Naive thymus-derived CD8-positive, alpha-beta T cell (primary cell): ENCODE measurements around the gene THOC7. TPM values are rescaled to one million over a fixed set of nuclear protein-coding genes. Genes with fewer than 3 reads are reported as not detected.

Source experiments
- ATAC-seq, 2 donors: fragments of 150-1000 bp; cut with Tn5 transposase in 1 of 2; sonication (Bioruptor Pico), chemical (Tn5 transposase) in 1 of 2; 1 replicate in 1 of 2; 2 replicates in 1 of 2; pipeline ENCODE4 v1.10.0; 2021; ENCODE audit warnings: mild to moderate bottlenecking in 2 of 2, moderate library complexity in 2 of 2
- POLR2A ChIA-PET: fragments of 350-600 bp; sonication (Branson Sonifier 250); formaldehyde crosslinking; loops from one replicate; lab custom pipeline; 2021; ENCODE audit warnings: antibody characterized with exemption; lab: Charles Lee
- DNase-seq, 10 donors: peaks; one replicate each; pipeline versions ENCODE4 v3.0.0 to v3.0.0-alpha.2; 2020 to 2022
- H3K27ac Mint-ChIP-seq, 10 donors: one replicate each; pipeline ENCODE4 v1.8.0; 2020 to 2022; ENCODE audit warnings: mild to moderate bottlenecking in 10 of 10, mixed read lengths in 10 of 10, moderate library complexity in 4 of 10, inconsistent platforms in 1 of 10
- H3K27me3 Mint-ChIP-seq, 5 donors: one replicate each; pipeline ENCODE4 v1.8.0; 2021 to 2022; ENCODE audit warnings: mixed read lengths in 5 of 5
- H3K36me3 Mint-ChIP-seq, 3 donors: one replicate each; pipeline ENCODE4 v1.8.0; 2020 to 2022; ENCODE audit warnings: mixed read lengths in 3 of 3, mild to moderate bottlenecking in 2 of 3, inconsistent platforms in 1 of 3
- H3K4me1 Mint-ChIP-seq, 4 donors: one replicate each; pipeline ENCODE4 v1.8.0; 2021 to 2022; ENCODE audit warnings: mixed read lengths in 4 of 4
- H3K4me3 Mint-ChIP-seq, 10 donors: one replicate each; pipeline ENCODE4 v1.8.0; 2020 to 2022; ENCODE audit warnings: mild to moderate bottlenecking in 10 of 10, mixed read lengths in 10 of 10, moderate library complexity in 6 of 10, inconsistent platforms in 1 of 10
- H3K9me3 Mint-ChIP-seq, 9 donors: one replicate each; pipeline ENCODE4 v1.8.0; 2020 to 2022; ENCODE audit warnings: mixed read lengths in 9 of 9, mild to moderate bottlenecking in 3 of 9, inconsistent platforms in 1 of 9, moderate library complexity in 1 of 9
- polyA plus RNA-seq, 3 donors: library from polyadenylated mRNA; unstranded; fragments of 300-500 nt; fragmentation: Illumina TruSeq; gene quantifications; one replicate each; pipeline ENCODE4 v1.2.3, GENCODE V29; 2021
- total RNA-seq, 8 experiments: library from RNA in 2 of 8; stranded (reverse) in 2 of 8; gene quantifications; one replicate each; pipeline ENCODE4 v1.2.3 and lab custom pipeline; 2021 to 2026

THOC7 gene
- total and polyA plus RNA-seq, 5 experiments from 2014 or later: 52.2 to 116 (median 79.9) TPM

- peaks cover 0 to 4% (median 3%) of the 10 kb centered on the region in 3 donors for H3K36me3 Mint-ChIP-seq
- ATAC-seq (no peak), DNase-seq (no peak)
- peaks cover 36 to 90% (median 71%) of the 10 kb centered on the region in 4 donors for H3K4me1 Mint-ChIP-seq
- no peak overlapping the region for H3K4me3 Mint-ChIP-seq
- H3K27me3 Mint-ChIP-seq: no peaks in the 10 kb centered on the region
- POLR2A ChIA-PET: interaction anchor here (0.7 kb wide), 1 partner anchor 12 kb away, joined by 3 read pairs; the partner anchor contains the start of genes ATXN7 and THOC7
- H3K9me3 Mint-ChIP-seq: no peaks in the 10 kb centered on the region
- H3K27ac Mint-ChIP-seq: no peak overlapping the region
Measured at GRCh38 chr3:63876260-63876659, 12.7 kb upstream of the THOC7 start.

GRCh38 chr3:63875510-63875909, 11.9 kb upstream of the THOC7 start:
- Mint-ChIP-seq H3K4me1 (peaks cover 31 to 88% (median 69%) of the 10 kb centered on the region in 4 donors), H3K27me3 (no peaks in the 10 kb centered on the region), H3K9me3 (no peaks in the 10 kb centered on the region), H3K36me3 (peaks cover 0 to 4% (median 3%) of the 10 kb centered on the region in 3 donors), H3K4me3 (no peak overlapping the region), H3K27ac (peak overlapping the region in 6 of 10 donors; percentile 0 to 73 (median 40))
- DNase-seq (no peak), ATAC-seq (no peak)
- POLR2A ChIA-PET: no interaction called here

- POLR2A ChIA-PET: interaction anchor here (1.0 kb wide), 1 partner anchor 29 kb away, joined by 3 read pairs; no protein-coding TSS in a partner anchor
- no peak overlapping the region for H3K27ac Mint-ChIP-seq
- no peak for DNase-seq
- peaks cover 33 to 89% (median 70%) of the 10 kb centered on the region in 4 donors for H3K4me1 Mint-ChIP-seq
- no peaks in the 10 kb centered on the region for H3K9me3 Mint-ChIP-seq
- no peaks in the 10 kb centered on the region for H3K27me3 Mint-ChIP-seq
- H3K36me3 Mint-ChIP-seq: peaks cover 0 to 4% (median 3%) of the 10 kb centered on the region in 3 donors
- H3K4me3 Mint-ChIP-seq: no peak overlapping the region
- ATAC-seq: no peak
Measured at GRCh38 chr3:63874769-63875168, 11.2 kb upstream of the THOC7 start.

- H3K36me3 Mint-ChIP-seq: peaks cover 0 to 5% (median 4%) of the 10 kb centered on the region in 3 donors
- POLR2A ChIA-PET: no interaction called here
- H3K4me3 Mint-ChIP-seq: no peak overlapping the region
- peak overlapping the region in 1 of 10 donors; percentile 17 for H3K27ac Mint-ChIP-seq
- H3K9me3 Mint-ChIP-seq: no peaks in the 10 kb centered on the region
- peaks cover 20 to 85% (median 68%) of the 10 kb centered on the region in 4 donors for H3K4me1 Mint-ChIP-seq
- H3K27me3 Mint-ChIP-seq: no peaks in the 10 kb centered on the region
- ATAC-seq (no peak), DNase-seq (no peak)
Measured at GRCh38 chr3:63872135-63872924, 8.7 kb upstream of the THOC7 start.

GRCh38 chr3:63870615-63871005, 7.0 kb upstream of the THOC7 start:
- no peaks in the 10 kb centered on the region for H3K27me3 Mint-ChIP-seq
- no peaks in the 10 kb centered on the region for H3K9me3 Mint-ChIP-seq
- no peak overlapping the region for H3K4me3 Mint-ChIP-seq
- POLR2A ChIA-PET: no interaction called here
- peaks cover 0 to 15% (median 10%) of the 10 kb centered on the region in 3 donors for H3K36me3 Mint-ChIP-seq
- DNase-seq (no peak), ATAC-seq (no peak)
- H3K4me1 Mint-ChIP-seq: peaks cover 19 to 78% (median 68%) of the 10 kb centered on the region in 4 donors
- no peak overlapping the region for H3K27ac Mint-ChIP-seq

- no peak overlapping the region for H3K27ac Mint-ChIP-seq
- ATAC-seq: no peak
- H3K4me1 Mint-ChIP-seq: peaks cover 16 to 77% (median 67%) of the 10 kb centered on the region in 4 donors
- no peaks in the 10 kb centered on the region for H3K9me3 Mint-ChIP-seq
- no peak for DNase-seq
- peaks cover 0 to 15% (median 10%) of the 10 kb centered on the region in 3 donors for H3K36me3 Mint-ChIP-seq
- POLR2A ChIA-PET: no interaction called here
- no peak overlapping the region for H3K4me3 Mint-ChIP-seq
- H3K27me3 Mint-ChIP-seq: no peaks in the 10 kb centered on the region
Measured at GRCh38 chr3:63869940-63870614, 6.5 kb upstream of the THOC7 start.

GRCh38 chr3:63867225-63867624, 3.6 kb upstream of the THOC7 start:
- H3K27ac Mint-ChIP-seq: peak overlapping the region in 4 of 10 donors; percentile 17 to 77 (median 62)
- H3K4me1 Mint-ChIP-seq: peaks cover 23 to 68% (median 62%) of the 10 kb centered on the region in 4 donors
- peaks cover 0 to 12% (median 7%) of the 10 kb centered on the region in 3 donors for H3K36me3 Mint-ChIP-seq
- H3K4me3 Mint-ChIP-seq: no peak overlapping the region
- DNase-seq (no peak), ATAC-seq (no peak)
- no peaks in the 10 kb centered on the region for H3K27me3 Mint-ChIP-seq
- H3K9me3 Mint-ChIP-seq: no peaks in the 10 kb centered on the region
- POLR2A ChIA-PET: no interaction called here

- POLR2A ChIA-PET: interaction anchor here (1.0 kb wide), 1 partner anchor 100 kb away, joined by 3 read pairs; no protein-coding TSS in a partner anchor
- Mint-ChIP-seq H3K27me3 (no peaks in the 10 kb centered on the region), H3K36me3 (peaks cover 0 to 12% (median 7%) of the 10 kb centered on the region in 3 donors), H3K4me3 (peak overlapping the region; percentile 85 to 96 (median 92)), H3K9me3 (no peaks in the 10 kb centered on the region), H3K4me1 (peaks cover 31 to 72% (median 67%) of the 10 kb centered on the region in 4 donors), H3K27ac (peak overlapping the region; percentile 75 to 97 (median 94))
- DNase-seq (no peak), ATAC-seq (no peak)
Measured at GRCh38 chr3:63864965-63865327, 1.3 kb upstream of the THOC7 start.

- Mint-ChIP-seq H3K9me3 (no peaks in the 10 kb centered on the region), H3K4me3 (peak overlapping the region; percentile 85 to 96 (median 92)), H3K4me1 (peaks cover 35 to 71% (median 66%) of the 10 kb centered on the region in 4 donors), H3K27me3 (no peaks in the 10 kb centered on the region), H3K27ac (peak overlapping the region; percentile 75 to 97 (median 94)), H3K36me3 (peaks cover 0 to 12% (median 7%) of the 10 kb centered on the region in 3 donors)
- ATAC-seq (peak; percentile 55 to 60), DNase-seq (peak; percentile 17 to 77 (median 52))
- POLR2A ChIA-PET: interaction anchor here (1.0 to 2.8 kb wide), 6 partner anchors 12 to 158 kb away, joined by 3 to 11 read pairs (median 3); partner anchors contain the start of gene SCAANT1
Measured at GRCh38 chr3:63864008-63864964, 681 bp upstream of the THOC7 start.

GRCh38 chr3:63862804-63863149, 828 bp downstream of the THOC7 start:
- H3K9me3 Mint-ChIP-seq: no peaks in the 10 kb centered on the region
- H3K4me3 Mint-ChIP-seq: peak overlapping the region; percentile 70 to 96 (median 86)
- H3K27ac Mint-ChIP-seq: peak overlapping the region; percentile 70 to 93 (median 88)
- peak in 1 of 2 donors; percentile 3 for ATAC-seq
- H3K4me1 Mint-ChIP-seq: peaks cover 36 to 72% (median 64%) of the 10 kb centered on the region in 4 donors
- DNase-seq: no peak
- no peaks in the 10 kb centered on the region for H3K27me3 Mint-ChIP-seq
- H3K36me3 Mint-ChIP-seq: peaks cover 0 to 12% (median 7%) of the 10 kb centered on the region in 3 donors
- POLR2A ChIA-PET: interaction anchor here (1.2 to 2.8 kb wide), 2 partner anchors 105 to 160 kb away, joined by 3 to 8 read pairs; no protein-coding TSS in a partner anchor

GRCh38 chr3:63861306-63861705, 2.3 kb downstream of the THOC7 start:
- Mint-ChIP-seq H3K4me3 (peak overlapping the region in 2 of 10 donors; percentile 3 to 72), H3K27me3 (no peaks in the 10 kb centered on the region), H3K27ac (peak overlapping the region in 8 of 10 donors; percentile 31 to 91 (median 71)), H3K4me1 (peaks cover 34 to 78% (median 66%) of the 10 kb centered on the region in 4 donors), H3K9me3 (no peaks in the 10 kb centered on the region), H3K36me3 (peaks cover 0 to 1% (median under 1%) of the 10 kb centered on the region in 3 donors)
- ATAC-seq (no peak), DNase-seq (no peak)
- POLR2A ChIA-PET: no interaction called here

- ATAC-seq (no peak), DNase-seq (no peak)
- Mint-ChIP-seq H3K27me3 (no peaks in the 10 kb centered on the region), H3K4me3 (peak overlapping the region in 1 of 10 donors; percentile 2), H3K9me3 (no peaks in the 10 kb centered on the region), H3K27ac (peak overlapping the region in 5 of 10 donors; percentile 1 to 91 (median 63)), H3K36me3 (no peaks in the 10 kb centered on the region), H3K4me1 (peaks cover 34 to 81% (median 66%) of the 10 kb centered on the region in 4 donors)
- POLR2A ChIA-PET: no interaction called here
Measured at GRCh38 chr3:63860776-63861175, 2.8 kb downstream of the THOC7 start.
